ENCODE data around the gene DKC1. TPM values are rescaled to one million over a fixed set of nuclear protein-coding genes. Genes with fewer than 3 reads are reported as not detected.

The DKC1 gene
- total RNA-seq, 4 donors from 2014 or later, result 22.8 to 128 (median 39.0) TPM

- Histone ChIP-seq H3K27me3 (no peaks in the 10 kb centered on the region), H3K4me3 (no peak overlapping the region), H3K36me3 (no peaks in the 10 kb centered on the region), H3K4me1 (peaks cover 0 to 8% (median 0%) of the 10 kb centered on the region in 4 donors), H3K9me3 (no peaks in the 10 kb centered on the region), H3K27ac (no peak overlapping the region)
- no peak for DNase-seq
- TF ChIP-seq POLR2A (IDR thresholded peaks at IDR 0.05) (no peak), CTCF (IDR thresholded peaks at IDR 0.05) (no peak)
Observed at GRCh38 chrX:154795016-154795415, 32.4 kb downstream of the DKC1 start.

GRCh38 chrX:154797006-154797405, 34.3 kb downstream of the DKC1 start:
- no peak for DNase-seq
- Histone ChIP-seq H3K4me1 (peaks cover 0 to 16% (median 0%) of the 10 kb centered on the region in 4 donors), H3K27ac (no peak overlapping the region), H3K9me3 (no peaks in the 10 kb centered on the region), H3K4me3 (no peak overlapping the region), H3K27me3 (no peaks in the 10 kb centered on the region), H3K36me3 (no peaks in the 10 kb centered on the region)
- TF ChIP-seq POLR2A (IDR thresholded peaks at IDR 0.05) (no peak), CTCF (IDR thresholded peaks at IDR 0.05) (no peak)

GRCh38 chrX:154799556-154800348, 37.1 kb downstream of the DKC1 start:
- Histone ChIP-seq H3K9me3 (no peaks in the 10 kb centered on the region), H3K36me3 (no peaks in the 10 kb centered on the region), H3K4me1 (peaks cover 0 to 16% (median 0%) of the 10 kb centered on the region in 4 donors), H3K4me3 (no peak overlapping the region), H3K27me3 (no peaks in the 10 kb centered on the region), H3K27ac (peak overlapping the region in 3 of 4 donors; percentile 40 to 72 (median 66))
- peak in 1 of 2 donors; percentile 15 for TF ChIP-seq POLR2A (IDR thresholded peaks at IDR 0.05)
- TF ChIP-seq CTCF (IDR thresholded peaks at IDR 0.05), result no peak
- peak in 1 of 3 donors; percentile 51 for DNase-seq

- TF ChIP-seq CTCF (IDR thresholded peaks at IDR 0.05) (peak in 1 of 6 experiments; percentile 12), POLR2A (IDR thresholded peaks at IDR 0.05) (peak in 1 of 2 donors; percentile 14)
- Histone ChIP-seq H3K36me3 (no peaks in the 10 kb centered on the region), H3K27me3 (no peaks in the 10 kb centered on the region), H3K27ac (peak overlapping the region in 3 of 4 donors; percentile 40 to 72 (median 66)), H3K4me1 (peaks cover 0 to 16% (median 0%) of the 10 kb centered on the region in 4 donors), H3K9me3 (no peaks in the 10 kb centered on the region), H3K4me3 (no peak overlapping the region)
- no peak for DNase-seq
Observed at GRCh38 chrX:154800478-154801210, 38.0 kb downstream of the DKC1 start.

- TF ChIP-seq POLR2A (IDR thresholded peaks at IDR 0.05) (no peak), CTCF (IDR thresholded peaks at IDR 0.05) (no peak)
- peaks cover 0 to 16% (median 0%) of the 10 kb centered on the region in 4 donors for H3K4me1 ChIP-seq
- no peaks in the 10 kb centered on the region for H3K9me3 ChIP-seq
- no peak overlapping the region for H3K4me3 ChIP-seq
- no peaks in the 10 kb centered on the region for H3K27me3 ChIP-seq
- H3K27ac ChIP-seq, result peak overlapping the region in 1 of 4 donors; percentile 5
- H3K36me3 ChIP-seq, result no peaks in the 10 kb centered on the region
- DNase-seq, result no peak
Observed at GRCh38 chrX:154802947-154803346, 40.3 kb downstream of the DKC1 start.

Measured in Peyer's patch (tissue), 4 donors.